GM15510 (cell line): ENCODE measurements around the gene AGK.

Source experiments
- POLR2A ChIP-seq: IDR thresholded peaks from 3 replicates; pipeline ENCODE4 v1.6.1; 2011; ENCODE audit warnings: borderline replicate concordance; ENCODE audit not compliant: insufficient read length; ENCODE audit errors: extremely low read depth

AGK gene

DNA sequence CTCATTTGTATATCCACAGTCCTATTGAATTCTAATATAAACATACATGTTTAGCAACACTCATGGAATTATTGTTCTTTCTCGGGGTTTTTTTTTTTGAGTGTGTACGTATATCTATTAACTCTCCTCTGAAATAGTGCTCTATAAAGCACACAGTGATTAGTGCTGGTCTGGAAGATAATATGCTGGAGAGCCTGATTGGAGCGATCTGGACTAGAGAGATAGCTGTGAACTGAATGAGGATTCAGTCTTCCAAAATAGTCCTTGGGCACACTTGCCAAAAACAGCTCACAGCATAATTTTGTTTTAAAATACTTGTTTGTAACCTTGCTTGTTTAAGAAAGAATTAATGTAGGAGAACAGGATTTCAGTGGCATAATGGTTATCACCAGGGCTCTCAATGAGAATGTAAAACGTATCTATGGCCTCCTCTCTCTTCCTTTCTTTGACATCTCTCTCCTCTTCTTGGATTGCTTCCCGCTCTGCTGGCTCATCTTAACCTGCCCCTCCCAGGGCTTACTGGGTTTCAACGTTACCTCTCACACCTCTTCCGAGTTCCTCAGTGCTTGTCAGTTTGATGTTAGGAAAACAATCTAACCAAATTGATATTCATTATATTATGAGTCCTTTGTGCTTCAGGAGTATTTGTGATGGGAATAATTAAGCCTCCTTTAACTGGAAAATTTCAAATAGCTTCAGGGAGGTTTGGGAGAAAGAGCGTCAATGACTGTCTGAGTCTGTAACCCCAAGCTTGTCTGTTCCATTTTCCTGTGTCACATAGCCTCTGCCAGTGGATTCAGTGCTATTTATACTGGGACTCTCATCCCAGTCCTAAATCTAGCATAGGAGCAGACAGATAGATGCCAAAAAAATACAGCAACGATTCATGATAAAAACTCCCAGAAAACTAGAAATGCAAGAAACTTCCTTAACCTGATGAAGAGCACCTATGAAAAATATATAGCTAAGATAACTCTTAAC lies 16.2 kb upstream of the AGK start:
- TF ChIP-seq POLR2A: no peak

DNA sequence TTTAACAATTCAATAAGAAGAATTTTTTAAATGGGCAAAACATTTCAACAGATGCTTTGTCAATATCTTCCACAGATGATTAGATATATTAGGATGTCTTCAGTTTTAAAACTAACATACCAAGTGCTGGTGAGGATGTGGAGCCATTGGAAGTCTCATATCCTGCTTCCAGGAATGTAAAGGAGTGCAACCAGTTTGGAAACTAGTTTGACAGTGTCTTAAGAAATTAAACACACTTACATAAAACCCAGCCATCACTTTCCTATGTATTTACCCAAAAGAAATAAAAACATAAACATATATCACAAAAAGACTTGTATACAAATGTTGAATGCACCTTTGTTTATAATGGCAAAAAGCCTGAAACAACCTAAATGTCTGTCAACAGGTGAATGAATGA lies 13.3 kb upstream of the AGK start:
- TF ChIP-seq POLR2A: no peak

DNA sequence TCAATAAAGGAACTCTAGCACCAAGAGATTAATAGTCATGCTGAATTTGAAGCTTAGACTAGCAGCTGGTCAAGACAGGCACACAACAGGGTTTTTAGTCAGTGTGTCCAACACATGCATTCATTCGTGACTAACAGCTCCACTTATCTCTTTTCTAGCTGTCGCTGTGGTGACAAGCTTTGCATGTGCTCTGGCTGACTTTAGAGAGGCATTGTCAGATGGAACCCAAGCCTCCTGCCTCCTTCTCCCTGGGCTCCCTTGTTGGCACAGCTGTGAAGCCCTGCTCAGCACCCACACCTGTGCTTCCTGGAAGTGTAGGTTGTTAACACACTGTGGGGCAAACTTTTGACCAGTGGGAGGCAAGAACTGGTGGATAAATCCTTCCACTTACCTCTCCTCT lies 9.8 kb upstream of the AGK start:
- no peak for TF ChIP-seq POLR2A

DNA sequence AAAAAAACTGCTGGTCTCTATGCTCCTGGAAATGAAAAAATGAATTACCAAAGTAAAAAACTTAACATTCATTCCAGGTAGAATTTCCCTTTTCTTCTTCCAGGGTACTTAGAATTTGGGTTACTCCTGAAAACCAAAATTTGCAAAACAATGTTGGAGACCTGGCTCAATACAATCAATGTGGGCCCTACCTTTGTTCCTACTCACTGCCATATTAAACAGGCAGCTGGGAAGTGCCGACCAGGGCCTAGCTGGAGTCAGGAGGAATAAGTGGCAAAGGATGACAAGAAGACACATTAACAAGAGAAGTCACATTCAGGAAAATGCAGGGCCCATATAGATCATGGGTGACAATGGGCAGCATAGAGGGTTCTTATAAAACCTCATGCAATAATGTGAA lies 6.4 kb upstream of the AGK start:
- no peak for TF ChIP-seq POLR2A

DNA sequence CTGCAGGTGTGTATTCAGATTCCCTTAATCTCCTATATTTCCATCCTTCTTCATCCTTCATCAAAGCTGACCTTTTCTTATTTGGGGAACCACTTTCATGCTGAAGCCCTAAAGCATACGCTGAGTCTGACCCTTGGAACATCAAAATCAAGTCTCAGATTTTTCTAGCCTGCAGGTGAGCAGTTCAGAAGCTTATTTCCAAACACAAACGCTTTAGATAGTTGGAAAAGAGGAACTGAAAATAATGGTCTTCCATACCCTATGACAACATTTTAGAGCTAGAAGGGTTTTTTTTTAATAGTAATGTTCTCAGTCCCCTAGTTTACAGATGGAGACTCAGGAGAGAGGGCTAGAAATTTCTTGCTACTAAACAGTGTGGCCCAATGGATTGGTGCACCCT lies 1.6 kb upstream of the AGK start:
- no peak for TF ChIP-seq POLR2A

DNA sequence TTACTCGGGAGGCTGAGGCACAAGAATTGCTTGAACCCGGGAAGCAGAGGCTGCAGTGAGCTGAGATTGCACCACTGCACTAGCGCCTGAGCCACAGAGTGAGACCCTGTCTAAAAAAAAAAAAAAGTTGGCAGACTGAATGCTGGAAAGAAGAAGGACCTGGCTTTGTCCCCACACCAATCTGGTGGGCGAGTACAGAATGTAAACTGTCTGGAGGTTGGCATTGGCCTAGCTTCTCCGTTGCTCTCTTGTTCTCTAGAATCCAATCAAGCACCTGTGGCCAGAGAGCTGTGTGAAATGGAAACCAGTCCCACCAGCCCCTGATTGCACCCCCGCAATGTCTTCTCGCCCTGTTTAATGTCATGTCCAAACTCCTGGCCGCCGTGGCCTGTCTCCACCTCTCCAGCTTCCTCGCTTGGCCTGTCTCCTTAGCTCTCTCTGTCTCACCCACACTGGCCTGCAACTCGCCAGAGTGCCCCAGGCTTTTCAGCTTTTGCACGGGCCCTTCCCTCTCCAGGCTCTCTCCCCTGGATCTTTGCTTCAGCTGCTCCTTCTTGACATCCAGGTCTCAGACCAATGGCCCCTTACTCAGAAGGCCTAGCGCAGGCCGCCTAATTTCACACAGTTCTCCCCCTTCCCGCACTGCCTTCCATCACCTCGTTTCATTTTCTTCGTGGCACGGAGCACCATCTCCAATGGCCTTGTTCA lies 670 bp upstream of the AGK start:
- no peak for TF ChIP-seq POLR2A

DNA sequence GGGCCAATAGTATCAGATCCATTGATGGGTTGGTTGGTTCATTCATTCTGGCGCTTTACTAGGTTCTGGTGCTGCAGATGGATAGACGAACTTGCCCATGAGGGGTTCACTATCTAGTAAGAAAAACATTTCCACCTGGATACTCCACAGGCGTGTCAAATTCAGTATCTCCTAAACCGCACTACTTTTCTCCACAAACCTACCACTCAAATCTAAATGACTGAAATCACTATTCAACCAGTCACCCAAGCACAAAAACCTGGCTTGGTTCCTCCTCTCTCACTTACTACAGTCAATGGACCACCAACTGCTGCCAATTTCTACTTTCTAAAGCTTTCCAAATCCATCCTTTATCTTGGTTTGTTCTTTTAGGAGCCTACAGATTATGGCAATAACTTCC lies 572 bp downstream of the AGK start:
- no peak for TF ChIP-seq POLR2A

DNA sequence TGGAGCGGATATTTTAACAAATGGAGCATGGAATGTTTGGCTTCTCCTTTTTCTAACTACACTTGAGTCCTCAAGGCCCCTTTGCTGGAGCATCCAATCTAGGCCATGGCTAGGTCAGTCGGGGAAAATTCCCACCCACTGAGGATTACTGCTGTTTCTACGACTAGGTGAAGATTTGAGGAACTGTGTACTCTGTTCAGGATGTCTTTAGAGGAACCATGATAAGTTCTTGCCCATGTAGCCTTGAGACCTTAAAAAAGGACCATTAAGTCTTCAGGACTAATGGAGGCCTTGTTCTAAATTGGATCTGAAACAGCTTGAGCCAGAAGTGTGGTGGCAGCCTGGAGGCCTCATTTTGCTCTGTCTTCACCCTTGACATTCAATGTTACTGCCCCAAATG lies 6.2 kb downstream of the AGK start:
- no peak for TF ChIP-seq POLR2A

DNA sequence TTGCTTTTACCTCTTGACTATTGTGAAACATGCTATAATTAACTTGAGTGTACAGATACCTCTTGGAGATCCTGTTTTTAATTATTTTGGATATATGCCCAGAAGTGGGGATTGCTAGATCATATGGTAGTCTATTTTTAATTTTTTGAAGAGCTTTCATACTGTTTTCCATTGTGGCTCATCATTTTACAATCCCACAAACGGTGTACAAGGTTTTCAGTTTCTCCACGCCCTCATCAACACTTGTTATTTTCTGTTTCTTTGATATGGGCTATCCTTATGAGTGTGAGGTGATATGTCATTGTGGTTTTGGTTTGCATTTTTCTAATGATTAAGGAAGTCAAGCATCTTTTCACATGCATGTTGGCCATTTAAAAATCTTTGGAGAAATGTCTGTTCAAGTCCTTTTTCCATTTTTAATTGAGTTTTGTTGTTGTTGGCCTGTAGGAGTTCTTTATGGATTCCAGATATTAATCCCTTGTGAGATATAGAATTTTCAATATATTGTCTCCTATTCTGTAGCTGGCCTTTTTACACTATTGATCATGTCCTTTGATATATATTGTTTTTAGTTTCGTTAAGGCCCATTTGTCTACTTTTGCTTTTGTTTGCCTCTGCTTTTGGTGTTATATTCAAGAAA lies 7.5 kb downstream of the AGK start:
- no peak for TF ChIP-seq POLR2A

DNA sequence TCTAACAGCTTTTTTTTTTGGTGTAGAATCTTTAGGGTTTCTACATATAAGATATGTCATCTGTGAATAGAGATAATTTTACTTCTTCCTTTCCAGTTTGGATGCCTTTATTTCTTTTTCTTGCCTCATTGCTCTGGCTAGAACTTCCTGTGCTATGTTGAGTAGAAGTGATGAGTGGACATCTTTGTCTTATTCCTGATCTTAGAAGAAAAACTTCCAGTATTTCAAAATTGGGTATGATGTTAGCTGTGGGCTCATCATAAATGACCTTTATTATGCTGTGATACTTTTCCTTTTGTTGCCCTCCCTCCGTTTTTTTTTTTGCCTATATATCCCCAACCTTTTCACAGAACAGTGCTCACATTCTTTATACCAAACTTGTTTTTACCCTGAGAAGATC lies 8.8 kb downstream of the AGK start:
- TF ChIP-seq POLR2A: no peak

DNA sequence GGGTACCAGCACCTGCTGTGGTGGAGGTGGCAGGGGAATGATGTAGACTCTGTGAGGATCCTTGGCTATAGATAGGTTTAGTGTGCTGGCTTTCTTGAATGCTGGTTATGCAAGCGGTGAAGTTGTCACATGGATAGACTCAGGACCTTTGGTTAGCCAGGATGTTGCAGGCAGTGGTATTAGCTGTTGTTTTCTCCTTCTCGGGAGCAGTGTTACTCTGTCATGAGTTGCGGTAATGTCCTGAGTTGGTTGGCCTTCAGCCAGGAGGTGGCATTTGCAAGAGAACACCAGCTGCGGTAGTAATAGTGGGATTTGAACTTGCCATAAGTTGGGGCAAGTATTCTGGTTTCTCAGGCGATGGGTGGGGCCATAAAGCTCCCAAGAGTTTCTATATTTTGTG lies 10.8 kb downstream of the AGK start:
- no peak for TF ChIP-seq POLR2A

DNA sequence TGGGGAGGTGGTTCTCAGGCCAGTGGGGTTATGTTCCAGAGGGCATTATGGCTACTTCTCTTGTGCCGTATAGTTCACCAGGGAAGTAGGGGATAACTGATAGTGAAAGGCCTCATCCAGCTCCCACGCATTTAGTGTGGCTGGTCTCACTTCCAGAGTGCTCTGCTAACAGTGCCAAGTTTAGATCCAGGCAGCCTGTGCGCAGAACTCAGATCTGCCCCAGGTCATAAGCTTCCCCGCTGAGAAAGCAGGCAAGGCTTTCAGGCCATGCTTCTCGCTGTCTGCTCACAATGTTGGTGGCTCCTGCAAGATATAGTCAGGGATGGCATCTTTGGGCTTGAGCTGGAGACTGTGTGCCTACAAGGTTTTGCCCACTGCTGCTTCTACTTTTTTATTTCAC lies 11.3 kb downstream of the AGK start:
- TF ChIP-seq POLR2A: no peak

DNA sequence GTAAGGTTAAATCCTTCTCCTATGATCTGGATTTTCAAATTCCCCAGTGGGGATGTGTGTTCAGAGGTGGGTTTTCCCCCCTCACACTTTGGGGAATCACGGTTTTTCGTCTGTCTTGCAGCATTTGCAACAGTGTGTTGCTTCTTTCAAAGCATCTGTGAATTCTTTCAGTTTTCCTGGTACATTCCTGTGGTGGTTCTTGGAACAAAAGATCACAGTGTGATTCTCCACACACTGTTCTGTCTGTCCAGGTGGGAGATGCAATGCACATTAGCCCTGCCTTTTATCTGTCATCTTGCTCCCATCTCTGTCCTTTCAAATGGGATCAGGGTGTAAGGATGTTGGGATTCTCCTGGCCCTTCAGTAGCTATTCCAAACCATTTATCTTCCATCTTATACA lies 11.8 kb downstream of the AGK start:
- TF ChIP-seq POLR2A: no peak

DNA sequence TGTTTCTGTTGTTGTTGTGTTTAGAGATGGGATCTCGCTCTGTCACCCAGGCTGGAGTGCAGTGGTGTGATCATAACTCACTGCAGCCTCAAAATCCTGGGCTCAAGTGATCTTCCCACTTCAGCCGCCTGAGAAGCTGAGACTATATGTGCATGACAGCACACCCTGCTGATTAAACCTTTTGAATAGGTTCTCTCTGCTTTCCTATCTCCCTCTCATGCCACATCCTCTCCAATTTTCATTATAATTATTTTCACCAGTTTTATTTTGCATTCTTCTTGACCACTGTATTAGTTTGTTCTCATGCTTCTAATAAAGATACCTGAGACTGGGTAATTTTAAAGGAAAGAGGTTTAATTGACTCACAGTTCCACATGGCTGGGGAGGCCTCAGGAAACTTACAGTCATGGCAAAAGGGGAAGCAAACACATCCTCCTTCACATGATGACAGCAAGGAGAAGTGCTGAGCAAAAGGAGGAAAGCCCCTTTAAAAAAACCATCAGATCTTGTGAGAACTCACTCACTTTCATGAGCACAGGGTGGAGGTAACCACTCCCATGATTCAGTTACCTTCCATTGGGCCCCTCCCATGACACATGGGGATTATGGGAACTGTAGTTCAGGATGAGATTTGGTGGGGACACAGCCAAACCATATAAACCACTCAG lies 12.9 kb downstream of the AGK start:
- no peak for TF ChIP-seq POLR2A

DNA sequence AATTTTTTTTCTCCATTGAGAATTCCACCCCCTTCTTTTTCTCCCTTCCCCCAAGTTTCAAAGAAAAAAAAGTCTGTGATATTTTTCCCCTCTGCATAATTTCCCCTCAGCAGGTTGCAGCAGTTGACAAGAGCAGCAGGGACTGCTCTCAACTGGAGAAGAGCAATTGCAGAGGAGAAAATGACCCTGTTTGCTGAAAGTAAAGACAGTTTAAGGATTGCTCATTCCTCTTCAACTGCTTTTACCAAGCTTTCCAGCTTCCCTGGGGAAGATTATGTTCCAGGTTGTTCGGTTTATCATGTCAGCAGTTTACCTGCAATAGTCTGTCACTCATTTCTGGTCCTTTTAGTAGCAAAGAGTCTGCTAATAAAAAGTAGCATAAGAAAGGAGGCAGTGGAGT lies 16.2 kb downstream of the AGK start:
- TF ChIP-seq POLR2A: no peak
